Endothelial cell (in vitro differentiated cells): ENCODE measurements around the gene EFNA5. TPM values are rescaled to one million over a fixed set of nuclear protein-coding genes. Genes with fewer than 3 reads are reported as not detected.

Experiments used
- DNase-seq: peaks from one replicate; pipeline ENCODE4 v3.0.0; 2021; ENCODE audit warnings: low spot score
- H3K27ac Mint-ChIP-seq: one replicate; pipeline ENCODE4 v1.8.0; 2021; ENCODE audit warnings: mixed read lengths, inconsistent platforms; ENCODE audit not compliant: unreplicated experiment
- H3K27me3 Mint-ChIP-seq: one replicate; pipeline ENCODE4 v1.8.0; 2021; ENCODE audit warnings: mild to moderate bottlenecking, moderate library complexity, mixed read lengths, inconsistent platforms; ENCODE audit not compliant: unreplicated experiment
- H3K36me3 Mint-ChIP-seq: one replicate; pipeline ENCODE4 v1.8.0; 2021; ENCODE audit warnings: mild to moderate bottlenecking, low read depth, mixed read lengths, inconsistent platforms; ENCODE audit not compliant: unreplicated experiment
- H3K4me1 Mint-ChIP-seq: one replicate; pipeline ENCODE4 v1.8.0; 2021; ENCODE audit warnings: mild to moderate bottlenecking, mixed read lengths, inconsistent platforms; ENCODE audit not compliant: unreplicated experiment
- H3K4me3 Mint-ChIP-seq: one replicate; pipeline ENCODE4 v1.8.0; 2021; ENCODE audit warnings: mild to moderate bottlenecking, mixed read lengths, inconsistent platforms; ENCODE audit not compliant: unreplicated experiment
- H3K9me3 Mint-ChIP-seq: one replicate; pipeline ENCODE4 v1.8.0; 2021; ENCODE audit warnings: mixed read lengths, inconsistent platforms; ENCODE audit not compliant: unreplicated experiment
- total RNA-seq: library from RNA; stranded (reverse); fragmentation: NEBNext Ultra II Directional; extraction: Animal tissue kit (Norgen Biotek cat#: 25700); gene quantifications from one replicate; pipeline ENCODE4 v1.2.1, GENCODE V29; 2021; ENCODE audit not compliant: unreplicated experiment
- TF ChIP-seq, protein P1 (sequence below): fragments of 200-600 bp; sonication (generic); IDR thresholded peaks from one replicate; pipeline ENCODE4 v1.5.0; 2021; ENCODE audit warnings: antibody characterized with exemption; ENCODE audit not compliant: unreplicated experiment

EFNA5 gene
- total RNA-seq, 1 donor from 2014 or later: 8.8 TPM

DNA sequence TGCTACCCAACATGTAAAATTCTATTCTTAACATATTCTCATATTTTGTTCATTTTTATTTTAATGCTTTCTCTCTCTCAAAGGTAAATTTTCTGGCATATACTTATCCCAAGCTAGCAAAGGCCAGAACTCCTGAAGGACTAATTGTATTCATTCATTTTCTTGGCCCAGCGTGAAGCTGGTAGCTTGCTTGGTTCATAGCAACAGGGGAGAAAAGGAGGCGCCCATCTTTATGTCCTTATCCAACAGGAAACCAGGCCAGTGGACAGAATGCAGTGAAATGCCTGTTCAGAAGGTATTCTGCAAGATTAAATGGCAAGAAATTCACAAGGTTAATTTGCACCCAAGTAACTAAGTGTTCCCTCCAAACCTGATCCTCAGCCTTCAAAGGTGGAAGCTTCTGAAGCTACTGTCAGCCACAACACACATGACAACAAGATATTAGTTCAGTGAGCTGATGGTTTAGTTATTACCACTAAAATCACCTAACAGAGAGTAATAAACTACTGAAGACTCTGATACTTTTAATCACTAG lies 5.6 kb downstream of the EFNA5 start:
- H3K9me3 Mint-ChIP-seq: no peaks in the 10 kb centered on the region
- DNase-seq: no peak
- no peaks in the 10 kb centered on the region for H3K36me3 Mint-ChIP-seq
- peaks cover 8% of the 10 kb centered on the region for H3K27me3 Mint-ChIP-seq
- no peak overlapping the region for H3K27ac Mint-ChIP-seq
- no peak overlapping the region for H3K4me3 Mint-ChIP-seq
- H3K4me1 Mint-ChIP-seq: peaks cover 7% of the 10 kb centered on the region
- TF ChIP-seq, protein P1, sequence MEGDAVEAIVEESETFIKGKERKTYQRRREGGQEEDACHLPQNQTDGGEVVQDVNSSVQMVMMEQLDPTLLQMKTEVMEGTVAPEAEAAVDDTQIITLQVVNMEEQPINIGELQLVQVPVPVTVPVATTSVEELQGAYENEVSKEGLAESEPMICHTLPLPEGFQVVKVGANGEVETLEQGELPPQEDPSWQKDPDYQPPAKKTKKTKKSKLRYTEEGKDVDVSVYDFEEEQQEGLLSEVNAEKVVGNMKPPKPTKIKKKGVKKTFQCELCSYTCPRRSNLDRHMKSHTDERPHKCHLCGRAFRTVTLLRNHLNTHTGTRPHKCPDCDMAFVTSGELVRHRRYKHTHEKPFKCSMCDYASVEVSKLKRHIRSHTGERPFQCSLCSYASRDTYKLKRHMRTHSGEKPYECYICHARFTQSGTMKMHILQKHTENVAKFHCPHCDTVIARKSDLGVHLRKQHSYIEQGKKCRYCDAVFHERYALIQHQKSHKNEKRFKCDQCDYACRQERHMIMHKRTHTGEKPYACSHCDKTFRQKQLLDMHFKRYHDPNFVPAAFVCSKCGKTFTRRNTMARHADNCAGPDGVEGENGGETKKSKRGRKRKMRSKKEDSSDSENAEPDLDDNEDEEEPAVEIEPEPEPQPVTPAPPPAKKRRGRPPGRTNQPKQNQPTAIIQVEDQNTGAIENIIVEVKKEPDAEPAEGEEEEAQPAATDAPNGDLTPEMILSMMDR: no peak

DNA sequence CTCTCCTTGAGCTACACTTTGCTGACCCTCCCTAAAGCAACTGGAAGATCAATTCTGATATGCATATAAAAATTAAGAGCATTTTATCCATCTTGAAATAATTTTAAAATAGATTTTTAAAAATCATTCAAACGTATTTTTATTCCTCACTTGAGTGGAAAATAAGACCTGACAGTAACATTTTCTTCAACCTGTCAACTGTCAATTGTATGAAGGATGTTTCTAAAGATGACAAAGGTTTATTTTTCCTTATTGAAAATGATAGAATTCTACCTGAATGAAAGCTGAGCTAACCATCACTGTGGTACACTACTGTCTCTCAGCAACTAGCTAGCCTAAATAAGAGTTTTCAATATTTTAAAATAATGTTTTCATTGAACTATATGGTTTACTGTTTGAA lies 7.0 kb downstream of the EFNA5 start:
- TF ChIP-seq, protein P1: no peak
- H3K4me1 Mint-ChIP-seq: peaks cover 7% of the 10 kb centered on the region
- H3K27me3 Mint-ChIP-seq: peaks cover 5% of the 10 kb centered on the region
- H3K4me3 Mint-ChIP-seq: no peak overlapping the region
- no peaks in the 10 kb centered on the region for H3K9me3 Mint-ChIP-seq
- no peaks in the 10 kb centered on the region for H3K36me3 Mint-ChIP-seq
- DNase-seq: no peak
- H3K27ac Mint-ChIP-seq: no peak overlapping the region

DNA sequence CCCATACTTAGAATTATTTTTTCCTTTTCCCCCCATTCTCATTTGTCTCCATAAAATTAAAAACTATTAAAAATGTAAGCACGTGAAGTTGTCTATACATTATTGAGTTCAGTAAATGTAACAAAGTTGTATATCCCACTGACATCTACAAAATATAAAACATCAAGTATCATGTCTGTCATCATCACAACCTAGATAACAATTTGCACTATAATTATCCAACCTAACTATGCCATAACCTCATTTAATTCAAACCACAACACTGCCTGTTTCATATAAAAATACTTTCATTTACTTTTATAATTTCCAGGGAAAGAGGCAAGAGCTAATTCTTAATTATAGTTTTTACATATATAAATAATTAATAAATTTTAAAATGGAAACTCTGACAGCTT lies 9.1 kb downstream of the EFNA5 start:
- Mint-ChIP-seq H3K9me3 (no peaks in the 10 kb centered on the region), H3K36me3 (no peaks in the 10 kb centered on the region), H3K4me1 (peaks cover 7% of the 10 kb centered on the region), H3K27me3 (no peaks in the 10 kb centered on the region), H3K4me3 (no peak overlapping the region), H3K27ac (peak overlapping the region; percentile 5)
- TF ChIP-seq, protein P1: no peak
- DNase-seq: no peak

DNA sequence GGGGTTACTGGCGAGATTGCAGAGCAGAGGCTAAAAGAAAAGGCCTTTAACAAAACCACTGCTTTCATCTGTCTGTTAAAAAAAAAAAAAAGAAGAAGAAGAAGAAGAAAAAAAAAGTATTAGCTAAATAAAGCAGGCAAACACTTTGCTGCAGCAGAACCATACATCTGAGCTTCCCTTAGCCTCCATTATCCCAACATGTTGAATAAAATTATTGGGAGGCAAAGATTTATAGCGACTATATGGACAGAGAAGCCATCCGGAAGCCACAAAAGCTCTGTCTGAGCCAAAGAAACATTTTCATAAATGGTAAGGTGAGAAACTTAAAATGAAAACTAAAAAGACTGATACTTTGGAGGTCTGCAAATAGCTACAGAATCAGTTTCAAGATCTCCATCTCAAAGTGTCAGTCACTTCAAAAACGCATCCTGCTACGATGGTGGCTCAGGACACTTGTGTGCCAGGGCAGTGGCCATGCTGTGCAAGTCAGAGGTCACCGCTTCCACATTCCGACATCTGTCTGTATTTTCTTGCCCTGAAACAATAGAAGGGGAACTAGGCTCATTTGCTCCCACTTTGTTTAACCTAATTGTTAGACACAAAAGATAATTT lies 9.6 kb downstream of the EFNA5 start:
- DNase-seq: no peak
- no peak overlapping the region for H3K4me3 Mint-ChIP-seq
- no peaks in the 10 kb centered on the region for H3K36me3 Mint-ChIP-seq
- peak overlapping the region; percentile 5 for H3K27ac Mint-ChIP-seq
- H3K4me1 Mint-ChIP-seq: peaks cover 7% of the 10 kb centered on the region
- H3K27me3 Mint-ChIP-seq: no peaks in the 10 kb centered on the region
- TF ChIP-seq, protein P1: no peak
- H3K9me3 Mint-ChIP-seq: no peaks in the 10 kb centered on the region

DNA sequence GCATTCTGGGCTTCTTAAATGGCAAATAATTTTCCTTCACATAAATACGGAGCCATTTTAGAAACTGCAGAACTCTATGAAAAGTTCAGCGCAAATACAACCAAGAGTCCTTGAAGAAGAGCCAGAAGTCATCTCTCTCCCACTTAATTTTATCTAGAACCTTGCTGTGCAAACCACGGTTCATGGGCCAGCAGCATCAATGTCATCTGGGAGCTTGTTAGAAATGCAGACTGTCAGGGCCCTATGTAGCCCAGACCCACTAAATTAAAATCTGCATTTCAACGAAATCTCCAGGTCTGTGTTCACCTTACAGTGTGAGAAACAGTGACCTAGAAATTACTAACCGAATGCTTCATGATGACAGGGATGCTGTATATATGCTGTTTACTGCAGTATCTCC lies 12.2 kb downstream of the EFNA5 start:
- no peak for DNase-seq
- Mint-ChIP-seq H3K4me1 (peaks cover 17% of the 10 kb centered on the region), H3K9me3 (no peaks in the 10 kb centered on the region), H3K27ac (no peak overlapping the region), H3K4me3 (no peak overlapping the region), H3K27me3 (no peaks in the 10 kb centered on the region), H3K36me3 (no peaks in the 10 kb centered on the region)
- TF ChIP-seq, protein P1: no peak
